Embryonic facial prominence (tissue), 1 donor: Measurements from ENCODE around the gene ARMH4.
A peak's percentile ranks its signal among the peaks of the same experiment; 100 is the strongest.

ENCODE experiments used
- DNase-seq: peaks from one replicate; pipeline ENCODE4 v3.0.0-alpha.2; 2016; ENCODE audit errors: extremely low spot score

The ARMH4 gene, protein sequence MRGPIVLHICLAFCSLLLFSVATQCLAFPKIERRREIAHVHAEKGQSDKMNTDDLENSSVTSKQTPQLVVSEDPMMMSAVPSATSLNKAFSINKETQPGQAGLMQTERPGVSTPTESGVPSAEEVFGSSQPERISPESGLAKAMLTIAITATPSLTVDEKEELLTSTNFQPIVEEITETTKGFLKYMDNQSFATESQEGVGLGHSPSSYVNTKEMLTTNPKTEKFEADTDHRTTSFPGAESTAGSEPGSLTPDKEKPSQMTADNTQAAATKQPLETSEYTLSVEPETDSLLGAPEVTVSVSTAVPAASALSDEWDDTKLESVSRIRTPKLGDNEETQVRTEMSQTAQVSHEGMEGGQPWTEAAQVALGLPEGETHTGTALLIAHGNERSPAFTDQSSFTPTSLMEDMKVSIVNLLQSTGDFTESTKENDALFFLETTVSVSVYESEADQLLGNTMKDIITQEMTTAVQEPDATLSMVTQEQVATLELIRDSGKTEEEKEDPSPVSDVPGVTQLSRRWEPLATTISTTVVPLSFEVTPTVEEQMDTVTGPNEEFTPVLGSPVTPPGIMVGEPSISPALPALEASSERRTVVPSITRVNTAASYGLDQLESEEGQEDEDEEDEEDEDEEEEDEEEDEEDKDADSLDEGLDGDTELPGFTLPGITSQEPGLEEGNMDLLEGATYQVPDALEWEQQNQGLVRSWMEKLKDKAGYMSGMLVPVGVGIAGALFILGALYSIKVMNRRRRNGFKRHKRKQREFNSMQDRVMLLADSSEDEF

GRCh38 chr14:58152014-58152857 lies at the start of gene ARMH4:
ARMH4 (minus strand) TSS chr14:58152213; CDS start chr14:58139358, 12,855 bp downstream.
- DNase-seq: peak; percentile 72

DNA sequence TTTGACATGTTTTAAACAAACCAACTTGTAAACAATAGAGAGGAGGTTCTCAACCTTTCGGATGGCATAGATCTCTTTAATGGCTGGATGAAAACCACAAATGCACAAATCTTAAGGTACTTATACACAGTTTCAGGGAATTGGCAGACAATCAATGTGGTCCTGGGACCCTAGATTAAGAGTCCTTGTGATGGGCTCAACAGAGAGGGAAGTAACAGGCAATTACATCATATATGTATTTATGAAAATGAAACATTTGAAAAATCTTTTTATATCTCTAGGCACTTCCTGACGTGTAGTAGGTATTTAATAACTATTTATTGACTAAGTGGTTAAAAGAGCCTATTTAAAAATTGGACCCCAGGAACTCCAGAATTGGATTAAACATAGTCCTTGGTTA lies 48.8 kb upstream of the ARMH4 start:
- DNase-seq: no peak

DNA sequence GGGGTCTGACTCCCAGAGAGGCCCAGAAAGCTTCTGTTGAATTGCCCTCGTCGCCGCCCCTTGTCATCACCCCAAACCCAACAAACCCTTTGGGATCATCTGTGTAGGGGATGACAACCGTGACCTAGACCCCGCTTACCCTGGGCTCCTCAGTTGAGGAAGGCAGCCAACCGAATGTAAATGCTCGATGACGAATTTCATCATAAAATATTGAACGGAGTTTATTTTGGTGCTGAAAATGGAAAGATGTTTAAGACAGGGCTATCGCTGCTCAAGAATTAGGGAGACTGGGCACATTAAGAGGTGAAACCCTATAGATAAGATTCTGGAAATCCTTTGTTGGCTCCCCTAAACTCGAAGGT lies 48.4 kb upstream of the ARMH4 start:
- no peak for DNase-seq

DNA sequence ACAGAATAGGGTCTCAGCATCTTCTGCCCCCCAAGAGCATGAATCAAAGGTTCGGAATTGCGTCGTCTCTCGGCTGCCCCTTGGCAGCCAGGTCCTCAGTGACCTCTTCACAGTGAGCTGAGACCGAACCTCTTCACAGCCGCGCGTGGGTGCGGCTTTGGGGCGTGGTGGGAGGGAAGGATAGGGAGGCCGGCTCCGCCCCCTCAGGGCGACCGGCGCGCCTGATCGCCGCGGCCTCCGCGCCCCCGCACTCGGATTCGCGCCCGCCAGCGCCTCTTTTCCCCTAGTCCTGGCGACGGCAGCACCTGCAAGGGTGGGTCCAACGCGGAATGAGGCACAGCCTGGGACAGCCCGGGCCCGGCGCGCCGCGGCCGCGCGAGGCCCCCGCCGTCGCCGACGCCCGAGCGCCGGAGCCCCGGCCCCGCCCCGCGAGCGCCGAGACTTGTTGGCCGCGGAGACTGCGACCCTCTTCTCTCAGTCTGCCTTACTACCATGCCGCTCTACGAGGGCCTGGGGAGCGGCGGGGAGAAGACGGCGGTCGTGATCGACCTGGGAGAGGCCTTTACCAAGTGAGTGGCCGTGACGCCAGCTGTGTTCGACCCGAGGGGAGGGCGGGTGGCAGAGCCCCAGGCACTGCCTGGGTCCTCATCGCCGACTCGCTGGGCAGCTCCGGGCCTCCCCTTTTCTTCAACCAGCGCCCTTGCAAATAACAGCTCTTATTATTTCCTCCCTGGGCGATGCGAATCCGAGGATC lies 47.9 kb upstream of the ARMH4 start, which contains the start of gene ACTR10:
Gene ACTR10, plus strand, starts transcription at position 424 of the 754 bp plus-strand sequence. Its CDS starts 69 bp downstream, at position 493.
- DNase-seq: peak; percentile 43

GRCh38 chr14:58198086-58198485 lies 46.1 kb upstream of the ARMH4 start:
- no peak for DNase-seq

DNA sequence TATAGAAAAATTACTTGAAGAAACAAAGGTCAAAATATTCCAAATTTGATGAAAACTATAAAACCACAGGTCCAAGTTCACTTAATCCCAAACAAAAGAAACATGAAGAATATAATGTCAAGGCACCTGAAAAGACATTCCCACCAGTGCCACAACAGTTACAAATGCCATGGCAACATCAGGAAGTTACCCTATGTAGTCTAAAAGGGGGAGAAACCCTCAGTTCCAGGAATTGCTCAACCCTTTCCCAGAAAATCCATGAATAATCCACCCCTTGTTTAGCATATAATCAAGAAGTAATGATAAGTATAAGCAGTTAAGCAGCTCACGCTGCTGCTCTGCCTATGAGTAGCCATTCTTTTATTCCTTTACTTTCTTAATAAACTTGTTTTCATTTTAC lies 44.2 kb upstream of the ARMH4 start:
- no peak for DNase-seq

- no peak for DNase-seq
Measured at GRCh38 chr14:58193542-58193941, 41.5 kb upstream of the ARMH4 start.

DNA sequence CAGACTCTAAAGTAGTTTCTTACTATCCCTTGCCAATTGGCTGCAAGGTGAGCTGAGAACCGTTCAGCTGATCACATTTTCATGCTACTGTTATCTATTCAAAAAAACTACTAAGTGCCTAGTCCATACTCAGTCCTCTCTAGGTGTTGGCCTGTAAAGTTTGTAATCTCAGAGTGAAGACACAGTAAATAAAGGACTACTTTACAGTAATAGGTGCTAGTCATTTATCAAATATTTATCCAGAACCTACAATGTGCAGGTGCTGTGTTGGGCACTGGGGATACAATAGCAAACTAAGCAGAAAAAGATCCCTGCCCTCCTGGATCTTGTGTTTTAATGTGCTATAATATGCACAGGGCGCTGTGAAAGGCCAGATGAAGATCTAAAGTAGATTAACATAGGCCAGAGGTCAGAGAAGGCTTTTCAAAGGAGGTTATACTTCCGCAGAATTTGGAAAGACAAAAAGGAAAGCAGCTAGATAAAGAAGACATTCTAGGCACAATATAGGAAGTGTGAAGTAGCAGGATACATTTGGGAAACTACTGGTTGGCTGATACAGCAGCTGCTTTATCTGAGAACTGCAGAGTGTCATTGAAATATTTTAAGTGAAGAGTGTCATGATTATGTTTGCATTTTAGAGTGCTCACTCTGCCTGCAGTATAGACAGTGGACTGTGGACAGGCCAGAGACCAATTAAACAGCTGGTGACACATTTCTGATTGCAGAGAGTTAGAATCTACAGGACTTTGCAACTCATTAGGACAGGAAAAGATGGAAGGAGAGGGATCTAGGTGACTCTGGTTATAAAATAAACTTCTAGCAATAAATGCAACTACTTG lies 40.0 kb upstream of the ARMH4 start:
- DNase-seq: no peak

DNA sequence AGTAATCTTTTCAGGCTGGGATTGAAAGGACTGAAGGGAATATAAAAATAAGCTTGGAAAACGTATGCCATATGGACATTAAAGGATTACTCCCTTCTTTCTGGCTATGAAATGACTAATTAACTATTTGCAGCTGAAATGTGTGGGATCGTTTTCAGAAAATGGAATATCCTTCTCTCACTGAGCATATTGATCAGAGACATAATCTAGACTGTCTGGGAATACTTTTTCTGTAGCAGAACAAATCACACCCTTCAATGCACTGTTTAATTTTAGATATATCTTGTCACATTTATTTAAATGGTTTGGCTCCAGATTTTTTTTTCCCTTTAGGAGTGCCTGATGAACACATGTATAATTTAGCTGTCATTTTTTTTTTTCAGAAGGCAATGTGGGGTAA lies 37.2 kb upstream of the ARMH4 start:
- no peak for DNase-seq

DNA sequence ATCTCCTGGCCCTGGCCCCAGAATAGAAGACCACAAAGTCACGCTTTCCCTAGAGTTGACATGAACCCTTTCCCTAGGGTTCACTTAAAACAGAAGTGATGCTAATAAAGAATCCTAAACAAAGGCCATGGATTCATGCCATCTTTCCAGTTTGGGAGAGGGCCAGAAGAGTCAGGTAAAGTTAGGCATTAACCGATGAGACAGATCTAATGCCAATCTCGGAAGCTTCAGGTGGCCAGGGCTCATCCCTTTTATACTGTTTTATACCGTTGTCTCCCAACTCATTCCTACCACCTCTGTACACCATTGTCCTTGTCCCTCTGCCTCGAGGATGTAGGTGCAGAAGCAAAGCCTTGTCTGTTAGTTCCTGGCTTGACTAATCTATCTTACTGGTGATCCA lies 25.1 kb upstream of the ARMH4 start:
- no peak for DNase-seq

GRCh38 chr14:58171090-58171489 lies 19.1 kb upstream of the ARMH4 start:
- DNase-seq: no peak

DNA sequence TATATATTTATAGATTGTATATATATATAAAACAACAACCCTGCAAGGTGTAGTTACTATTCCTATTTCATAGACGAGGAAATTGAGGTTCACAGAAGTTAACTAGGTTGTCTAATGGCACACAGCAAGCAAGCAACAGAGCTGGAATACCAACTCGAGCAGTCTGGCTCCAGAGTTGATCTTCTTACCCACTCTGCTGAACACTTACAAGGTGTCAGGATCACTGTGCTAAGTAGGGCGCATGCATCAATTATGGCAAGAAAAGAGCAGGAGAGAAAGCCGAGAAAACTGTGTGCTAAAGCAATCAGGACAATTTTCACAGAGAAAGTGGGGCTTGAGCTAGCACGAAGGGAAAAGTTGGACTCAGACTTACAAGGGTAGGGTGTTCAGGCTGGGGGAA lies 15.9 kb upstream of the ARMH4 start:
- DNase-seq: no peak

DNA sequence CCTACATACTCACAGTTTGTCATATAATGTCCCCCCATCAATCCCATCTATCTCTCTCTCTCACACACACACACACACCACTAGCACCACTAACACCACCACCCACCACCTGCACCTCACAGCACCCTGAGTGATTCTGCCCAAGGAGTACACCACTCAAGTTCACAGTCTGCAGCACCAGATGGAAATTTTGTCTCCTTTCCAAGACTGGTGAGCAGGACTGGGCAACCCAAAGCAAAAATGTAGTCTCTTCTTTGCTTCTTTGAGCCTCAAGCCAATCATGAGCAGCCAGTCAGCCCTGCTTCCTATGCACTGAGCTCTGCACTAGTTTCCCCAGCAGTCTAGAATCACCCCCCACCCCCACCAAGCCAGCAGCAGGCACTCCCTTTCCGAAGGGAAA lies 15.0 kb upstream of the ARMH4 start:
- DNase-seq: no peak

DNA sequence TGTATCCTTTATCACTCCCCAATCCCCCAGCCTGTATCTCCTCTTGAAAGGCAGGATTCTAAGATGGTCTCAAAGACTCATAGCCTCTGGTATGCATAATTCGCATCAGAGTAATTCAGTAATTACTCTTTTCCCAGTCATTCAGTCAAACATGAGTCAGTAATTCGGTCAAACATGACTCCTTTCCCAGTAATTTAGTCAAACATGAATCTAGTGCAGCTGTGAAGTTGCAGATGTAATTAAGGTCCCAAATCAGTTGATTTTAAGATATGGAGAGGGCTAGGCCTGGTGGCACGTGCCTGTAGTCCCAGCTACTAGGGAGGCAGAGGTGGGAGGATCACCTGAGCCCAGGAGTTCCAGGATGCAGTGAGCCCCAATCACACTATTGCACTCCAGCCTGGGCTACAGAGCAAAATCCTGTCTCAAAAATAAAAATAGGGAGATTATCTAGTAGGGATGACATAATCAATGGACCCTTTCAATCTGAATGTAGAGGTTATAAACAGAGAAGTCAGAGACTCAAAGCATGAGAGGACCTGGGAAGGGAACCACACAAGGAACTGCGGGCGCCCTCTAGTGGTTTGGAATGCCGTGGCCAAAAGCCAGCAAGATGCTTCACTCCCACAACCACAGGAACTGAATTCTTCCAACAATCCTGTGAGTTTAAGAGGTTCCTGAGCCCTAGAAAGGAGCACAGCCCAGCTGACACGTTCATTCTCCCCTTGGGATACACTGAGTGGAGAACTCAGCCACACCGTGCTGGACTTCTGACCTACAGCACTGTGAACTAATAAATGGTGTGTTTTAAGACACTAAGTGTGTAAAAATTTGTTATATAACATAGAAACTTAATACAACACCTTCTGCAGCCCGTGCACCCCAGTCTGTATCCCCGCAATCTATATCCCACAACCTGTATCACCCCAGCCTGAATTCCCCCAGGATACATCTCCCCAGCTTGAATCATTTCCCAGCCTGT lies 14.3 kb upstream of the ARMH4 start:
- peak; percentile 37 for DNase-seq

- DNase-seq: no peak
Measured at GRCh38 chr14:58160561-58160960, 8.5 kb upstream of the ARMH4 start.

GRCh38 chr14:58151133-58152013 lies 640 bp downstream of the ARMH4 start:
- DNase-seq: no peak

GRCh38 chr14:58150243-58150805 lies 1.7 kb downstream of the ARMH4 start:
- no peak for DNase-seq

DNA sequence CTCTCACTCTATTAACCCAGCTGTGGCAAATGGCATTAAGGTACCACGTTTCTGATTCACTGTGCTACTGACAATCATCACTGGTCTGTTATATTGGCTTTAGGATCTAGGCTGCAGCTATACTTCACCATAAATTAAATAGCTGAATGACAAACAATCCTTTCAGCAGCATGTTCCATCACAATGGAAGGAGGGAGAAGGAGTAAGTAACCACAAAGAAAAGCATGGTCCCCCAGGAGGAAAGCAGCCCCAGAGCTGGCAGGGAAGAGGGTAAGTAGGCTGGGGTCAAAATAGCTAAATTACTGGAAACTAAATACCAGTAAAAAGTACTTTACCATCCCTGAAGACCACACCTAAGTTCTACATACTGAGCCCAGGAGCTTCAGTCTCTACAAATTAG lies 2.8 kb downstream of the ARMH4 start:
- DNase-seq: no peak
